PC-9 (cell line): ENCODE results near the gene TMEM168.

Experiments
- EZH2 ChIP-seq: fragments of 200-600 bp; sonication (generic); IDR thresholded peaks from 2 replicates; pipeline ENCODE4 v1.8.0; 2017; ENCODE audit warnings: antibody characterized with exemption, low read depth
- TF ChIP-seq, protein P1 (sequence below): fragments of 200-600 bp; sonication (generic); conservative IDR thresholded peaks from 2 replicates; pipeline ENCODE4 v1.6.1; 2017; ENCODE audit warnings: mixed run types, antibody characterized with exemption, mild to moderate bottlenecking, moderate library complexity

DNA sequence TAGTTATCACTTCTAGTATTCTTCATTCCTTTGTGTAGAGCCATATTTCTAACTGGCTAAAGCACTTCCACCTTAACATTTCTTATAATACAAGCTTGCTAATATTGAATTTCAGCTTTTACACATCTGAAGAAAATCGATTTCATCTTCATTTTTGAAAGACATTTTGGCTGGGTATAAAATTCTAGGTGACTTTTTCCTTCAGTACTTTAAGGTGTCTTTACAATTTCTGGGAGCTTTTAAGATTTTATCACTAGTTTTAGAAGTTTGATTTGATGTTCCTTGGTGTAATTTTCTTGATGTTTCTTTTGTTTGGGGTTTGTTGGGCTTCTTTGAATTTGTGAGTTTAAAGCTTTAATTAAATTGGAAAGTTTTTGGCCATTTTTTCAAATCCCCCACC, 38.5 kb upstream of the TMEM168 start:
- TF ChIP-seq, protein P1, sequence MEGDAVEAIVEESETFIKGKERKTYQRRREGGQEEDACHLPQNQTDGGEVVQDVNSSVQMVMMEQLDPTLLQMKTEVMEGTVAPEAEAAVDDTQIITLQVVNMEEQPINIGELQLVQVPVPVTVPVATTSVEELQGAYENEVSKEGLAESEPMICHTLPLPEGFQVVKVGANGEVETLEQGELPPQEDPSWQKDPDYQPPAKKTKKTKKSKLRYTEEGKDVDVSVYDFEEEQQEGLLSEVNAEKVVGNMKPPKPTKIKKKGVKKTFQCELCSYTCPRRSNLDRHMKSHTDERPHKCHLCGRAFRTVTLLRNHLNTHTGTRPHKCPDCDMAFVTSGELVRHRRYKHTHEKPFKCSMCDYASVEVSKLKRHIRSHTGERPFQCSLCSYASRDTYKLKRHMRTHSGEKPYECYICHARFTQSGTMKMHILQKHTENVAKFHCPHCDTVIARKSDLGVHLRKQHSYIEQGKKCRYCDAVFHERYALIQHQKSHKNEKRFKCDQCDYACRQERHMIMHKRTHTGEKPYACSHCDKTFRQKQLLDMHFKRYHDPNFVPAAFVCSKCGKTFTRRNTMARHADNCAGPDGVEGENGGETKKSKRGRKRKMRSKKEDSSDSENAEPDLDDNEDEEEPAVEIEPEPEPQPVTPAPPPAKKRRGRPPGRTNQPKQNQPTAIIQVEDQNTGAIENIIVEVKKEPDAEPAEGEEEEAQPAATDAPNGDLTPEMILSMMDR: no peak
- TF ChIP-seq EZH2: no peak
